Left renal pelvis (tissue), 4 donors: ENCODE data around the gene THAP10. TPM values are rescaled to one million over a fixed set of nuclear protein-coding genes. Genes with fewer than 3 reads are reported as not detected.

ENCODE experiments used
- DNase-seq, 4 donors: peaks; one replicate each; pipeline ENCODE4 v3.0.0-alpha.2; 2013; ENCODE audit warnings: low read depth in 4 of 4, low spot score in 3 of 4
- polyA plus RNA-seq, 4 donors: library from polyadenylated mRNA; unstranded; fragments of 120-200 nt; gene quantifications; one replicate each; pipeline ENCODE4 v1.2.1, GENCODE V29; 2013; ENCODE audit not compliant: insufficient read length in 4 of 4

Gene THAP10
- polyA plus RNA-seq, 4 donors, result 6.5 to 9.4 (median 7.1) TPM

DNA sequence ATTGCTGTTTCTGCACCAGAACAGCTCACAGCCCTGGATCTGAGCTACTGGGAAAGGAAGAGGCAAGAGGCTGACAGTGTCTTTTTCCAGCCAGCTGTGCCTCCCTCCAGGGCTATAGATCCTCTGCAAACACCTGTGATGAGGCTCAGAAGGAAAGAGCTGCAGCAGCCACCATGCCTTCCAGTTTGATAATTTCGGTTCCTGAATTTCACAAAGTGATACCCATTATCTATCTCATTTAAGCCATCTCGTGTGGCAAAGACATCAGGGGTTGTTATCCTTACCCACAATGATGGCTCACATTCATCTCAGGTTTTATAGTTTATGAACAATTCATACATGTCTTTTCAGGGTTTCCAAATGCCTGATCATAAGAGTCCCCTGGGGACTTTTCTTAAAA lies 36.5 kb downstream of the THAP10 start:
- DNase-seq, result no peak

DNA sequence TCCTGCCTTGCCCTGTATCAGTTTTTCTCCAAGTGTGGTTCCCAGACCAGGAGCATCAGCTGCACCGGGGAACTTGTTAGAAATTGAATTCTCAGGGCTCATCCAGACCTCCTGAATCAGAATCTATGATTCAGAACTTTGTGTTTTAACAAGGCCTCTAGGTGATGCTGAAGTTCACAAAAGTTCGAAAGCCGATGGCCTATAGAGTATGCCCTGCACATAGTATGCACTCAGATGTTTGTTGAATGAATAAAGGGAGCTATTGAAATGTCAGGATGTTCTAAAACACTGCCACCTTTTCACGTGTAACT lies 37.6 kb downstream of the THAP10 start:
- no peak for DNase-seq

DNA sequence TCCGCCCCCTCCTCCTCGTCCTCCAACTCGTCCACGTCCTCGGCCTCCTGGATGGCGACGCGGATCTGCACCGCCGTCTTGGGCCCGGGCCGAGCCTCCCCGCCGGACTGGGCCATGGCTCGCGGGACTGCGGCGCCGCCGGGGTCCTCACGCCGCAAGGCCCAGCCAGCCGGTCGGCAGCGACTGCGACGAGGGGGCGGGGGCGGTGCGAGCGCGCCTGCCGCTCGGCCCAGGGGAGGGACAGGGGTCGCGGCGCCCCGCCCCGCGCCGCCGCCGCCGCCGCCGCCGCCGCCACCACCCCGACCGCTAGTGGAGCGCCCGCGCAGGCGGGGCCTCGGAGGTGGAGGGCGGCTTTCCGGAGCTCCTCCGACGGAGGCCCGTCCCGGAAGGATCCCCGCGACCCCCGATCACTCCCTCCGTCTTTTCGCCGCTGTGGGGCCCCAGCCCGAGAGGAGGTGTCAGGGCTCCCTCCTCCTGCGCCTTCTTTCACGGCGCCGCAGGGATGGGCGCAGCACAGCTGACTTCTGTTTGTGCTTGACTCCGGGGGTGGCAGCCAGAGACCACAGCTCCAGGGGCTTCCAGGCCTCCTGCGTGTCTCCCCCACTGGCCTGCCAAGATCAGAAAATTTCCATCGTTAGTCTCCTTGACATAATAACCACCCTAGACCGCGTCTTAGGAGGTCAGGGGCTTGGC lies 38.1 kb downstream of the THAP10 start, which contains the start of gene LARP6:
Gene LARP6, minus strand, starts transcription at position 185 of the 693 bp plus-strand sequence. Its CDS starts 69 bp downstream, at position 116.
- DNase-seq, result no peak

DNA sequence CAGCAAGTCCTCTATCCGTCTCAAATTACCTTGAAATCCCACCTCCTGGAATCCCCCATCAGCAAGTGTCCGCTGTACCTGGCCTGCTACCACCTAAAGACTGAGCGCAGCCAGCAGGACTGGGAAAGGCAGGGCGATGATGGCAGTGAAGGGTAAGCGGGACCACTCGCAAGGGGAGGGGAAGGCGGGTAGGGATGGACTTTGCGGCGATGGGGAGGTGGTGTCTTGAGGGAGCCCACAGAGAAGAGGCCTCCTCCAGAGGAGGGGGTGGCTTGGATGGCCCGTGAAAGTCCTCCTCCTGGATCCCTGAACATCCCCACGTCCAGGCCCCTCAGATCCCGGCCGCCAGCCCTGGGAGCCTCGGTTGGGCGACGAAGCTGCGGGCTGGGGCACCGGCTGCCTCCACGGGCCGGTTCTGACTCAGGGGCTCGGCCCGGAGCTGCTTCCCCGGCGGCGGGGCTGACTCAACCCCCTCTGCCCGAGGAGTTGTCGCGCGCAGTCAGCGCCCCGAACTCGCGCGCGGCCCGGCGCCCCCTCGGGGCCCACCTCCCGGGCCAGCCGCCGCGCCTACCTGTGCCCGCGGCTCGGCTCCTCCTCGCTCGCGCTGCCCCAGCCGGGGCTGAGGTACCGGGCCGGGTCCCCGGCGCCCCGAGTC lies 38.8 kb downstream of the THAP10 start:
- DNase-seq, result peak in 2 of 4 donors; percentile 42 to 44

DNA sequence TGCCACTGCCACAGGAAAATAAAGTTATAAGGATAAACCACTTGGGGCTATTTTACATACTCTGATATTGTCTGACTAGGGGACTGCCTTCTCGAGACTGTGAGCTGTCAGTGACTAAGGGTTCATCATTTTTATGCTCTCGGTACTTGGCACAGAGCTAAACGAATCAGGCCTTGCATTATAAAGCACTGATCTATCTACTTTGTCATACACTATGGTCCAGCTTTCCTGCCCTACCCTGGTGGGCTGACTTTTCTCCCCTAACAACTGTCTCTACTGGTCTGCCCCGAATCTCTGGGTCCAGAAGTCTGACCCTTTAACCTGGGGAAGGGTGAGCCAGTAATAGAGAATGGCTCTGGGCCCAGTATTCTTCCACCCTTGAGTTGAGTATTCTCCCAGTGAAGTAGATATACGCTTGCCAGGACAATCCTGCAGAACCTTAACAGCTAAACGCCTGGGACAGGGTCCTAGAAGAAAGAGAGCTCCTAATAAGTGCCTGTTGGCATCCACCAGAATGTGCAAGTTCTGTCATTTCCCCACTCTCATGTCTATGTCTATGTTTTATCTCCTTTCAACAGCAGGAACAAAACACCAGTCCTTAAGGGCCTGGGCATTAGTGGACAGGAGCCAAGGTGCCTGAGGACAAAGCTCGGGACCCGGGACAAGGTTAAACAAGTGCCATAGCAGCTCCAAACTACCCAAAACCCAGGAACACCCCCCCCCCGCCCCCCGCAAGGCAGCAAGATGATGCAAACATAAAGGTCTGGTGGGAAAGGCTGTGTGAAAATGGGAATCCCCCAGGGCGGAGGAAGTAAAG lies 39.5 kb downstream of the THAP10 start:
- DNase-seq, result no peak

DNA sequence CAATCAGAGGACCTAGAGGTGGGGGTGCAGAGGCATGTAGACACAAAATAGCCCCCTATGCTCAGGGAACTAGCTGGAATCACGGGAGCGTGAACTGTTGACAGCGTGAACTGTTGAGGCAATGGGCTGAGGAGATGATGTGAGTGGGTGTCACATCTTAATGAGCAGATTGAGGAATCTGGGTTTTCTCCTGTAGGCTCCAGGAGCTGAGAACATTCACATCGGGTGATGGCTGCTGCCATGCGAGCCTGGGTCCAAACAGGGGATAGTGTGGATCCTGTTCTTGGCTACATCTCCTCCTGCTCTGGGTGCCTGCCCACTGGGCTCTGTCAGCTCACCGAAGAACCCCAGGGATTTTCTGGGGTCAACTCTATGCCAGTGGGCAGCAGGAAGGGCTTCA lies 40.3 kb downstream of the THAP10 start:
- no peak for DNase-seq

DNA sequence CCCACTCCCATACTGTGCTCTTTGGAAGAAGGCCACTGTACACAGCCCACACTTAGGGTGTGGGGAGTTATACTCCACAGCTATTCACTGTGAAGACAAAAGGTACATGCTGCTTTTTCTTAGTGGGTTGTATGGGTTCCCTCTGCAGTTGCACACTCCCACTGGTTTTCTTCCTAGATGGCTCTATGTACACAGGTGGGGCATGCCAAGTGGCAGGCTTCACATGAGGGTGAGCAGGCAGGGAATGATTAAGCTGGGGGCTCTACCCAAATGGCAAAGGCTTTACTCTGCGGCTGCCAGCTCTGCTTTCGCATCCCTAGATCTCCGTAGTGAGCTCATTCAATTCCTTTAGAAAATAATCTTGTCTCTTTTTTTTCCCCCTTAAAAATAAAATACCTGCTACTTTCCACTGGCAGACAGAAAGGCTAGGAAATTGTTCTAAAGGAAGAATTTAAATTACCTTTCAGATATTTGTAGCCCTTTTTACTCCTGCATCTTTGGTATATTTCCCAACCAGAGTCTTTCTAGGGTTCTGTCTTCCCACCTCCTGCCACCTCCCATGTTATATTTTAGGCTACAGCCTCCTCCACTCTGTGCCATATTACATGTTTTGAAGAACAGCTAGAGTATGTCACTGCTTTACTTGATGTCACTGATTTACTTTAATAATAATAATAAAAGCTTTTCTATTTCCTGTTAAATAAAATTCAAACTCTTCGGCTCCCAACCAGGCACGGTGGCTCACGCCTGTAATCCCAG lies 46.5 kb downstream of the THAP10 start:
- DNase-seq, result no peak

DNA sequence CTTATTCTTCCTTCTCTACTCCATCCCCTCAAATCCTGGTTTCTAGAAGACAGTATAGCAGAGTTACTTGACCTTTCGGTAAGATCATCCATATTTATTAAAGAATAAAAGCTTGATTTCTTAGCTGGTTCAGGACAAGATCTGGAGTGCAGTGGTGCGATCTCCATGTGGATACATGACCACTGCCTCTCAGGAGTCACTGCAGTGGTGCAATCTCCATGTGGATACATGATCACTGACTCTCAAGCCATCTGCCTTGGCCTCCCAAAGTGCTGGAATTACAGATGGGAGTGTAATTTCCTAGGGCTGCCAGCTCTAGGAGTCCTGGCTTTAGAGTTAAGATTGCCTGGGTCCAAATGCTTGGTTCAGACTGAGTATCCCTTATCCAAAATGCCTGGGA lies 54.8 kb downstream of the THAP10 start:
- DNase-seq, result no peak

DNA sequence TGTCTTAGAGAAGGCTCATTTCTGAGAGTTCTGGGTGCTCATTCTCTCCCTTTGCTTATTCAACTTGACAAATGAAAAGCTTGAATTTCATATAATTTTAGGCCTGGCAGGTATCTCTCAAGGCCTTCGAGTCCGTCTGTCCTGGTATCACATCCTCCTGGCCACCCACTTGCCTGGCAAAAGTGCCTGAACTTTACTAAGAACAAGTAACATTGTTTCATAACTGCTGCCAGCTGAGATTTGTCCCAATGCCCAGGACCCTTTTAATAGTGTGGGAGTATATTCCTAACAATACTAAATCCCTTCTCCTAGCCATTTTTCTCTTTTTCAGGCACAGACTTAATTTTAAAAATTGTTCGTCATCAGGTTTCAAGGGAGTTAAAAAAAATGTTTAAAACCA lies 56.4 kb downstream of the THAP10 start:
- DNase-seq, result no peak

DNA sequence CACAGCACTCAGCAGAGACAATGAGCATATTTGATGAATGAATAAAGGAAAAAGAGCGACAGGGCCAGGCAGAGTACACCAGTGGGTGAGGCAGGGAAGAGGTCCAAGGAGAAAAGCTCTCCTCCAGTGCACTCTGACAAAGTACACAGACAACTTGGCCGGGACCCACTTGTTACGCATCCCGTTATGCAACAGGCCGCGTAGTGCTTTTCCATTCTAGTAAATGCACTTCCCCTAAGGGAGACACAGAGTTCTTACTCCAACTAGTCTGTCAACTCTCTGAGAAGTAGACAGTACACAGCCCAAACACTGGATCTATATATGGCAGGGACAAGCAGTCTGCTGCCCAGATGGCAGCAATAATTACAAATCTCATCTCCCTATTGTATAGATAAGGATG lies 56.8 kb downstream of the THAP10 start:
- DNase-seq, result no peak

DNA sequence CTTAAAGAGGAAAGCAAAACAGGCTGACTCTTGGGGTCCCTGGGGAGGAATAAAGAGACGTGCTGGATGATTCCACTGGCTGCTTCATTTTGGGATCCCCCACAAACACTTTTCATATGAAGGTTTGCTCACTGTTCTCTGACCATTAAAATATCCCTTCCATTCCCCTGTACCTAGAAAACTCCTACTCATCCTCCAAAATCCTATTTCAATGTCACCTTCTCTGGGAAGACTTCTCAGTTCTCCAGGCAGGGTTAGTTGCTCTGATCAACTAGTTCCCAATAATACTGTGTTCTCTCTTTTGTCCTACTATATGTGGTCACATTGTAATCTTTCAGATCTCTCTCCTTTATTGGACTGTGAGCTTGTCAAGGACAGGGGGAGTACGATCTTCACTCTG lies 57.2 kb downstream of the THAP10 start:
- DNase-seq, result no peak

DNA sequence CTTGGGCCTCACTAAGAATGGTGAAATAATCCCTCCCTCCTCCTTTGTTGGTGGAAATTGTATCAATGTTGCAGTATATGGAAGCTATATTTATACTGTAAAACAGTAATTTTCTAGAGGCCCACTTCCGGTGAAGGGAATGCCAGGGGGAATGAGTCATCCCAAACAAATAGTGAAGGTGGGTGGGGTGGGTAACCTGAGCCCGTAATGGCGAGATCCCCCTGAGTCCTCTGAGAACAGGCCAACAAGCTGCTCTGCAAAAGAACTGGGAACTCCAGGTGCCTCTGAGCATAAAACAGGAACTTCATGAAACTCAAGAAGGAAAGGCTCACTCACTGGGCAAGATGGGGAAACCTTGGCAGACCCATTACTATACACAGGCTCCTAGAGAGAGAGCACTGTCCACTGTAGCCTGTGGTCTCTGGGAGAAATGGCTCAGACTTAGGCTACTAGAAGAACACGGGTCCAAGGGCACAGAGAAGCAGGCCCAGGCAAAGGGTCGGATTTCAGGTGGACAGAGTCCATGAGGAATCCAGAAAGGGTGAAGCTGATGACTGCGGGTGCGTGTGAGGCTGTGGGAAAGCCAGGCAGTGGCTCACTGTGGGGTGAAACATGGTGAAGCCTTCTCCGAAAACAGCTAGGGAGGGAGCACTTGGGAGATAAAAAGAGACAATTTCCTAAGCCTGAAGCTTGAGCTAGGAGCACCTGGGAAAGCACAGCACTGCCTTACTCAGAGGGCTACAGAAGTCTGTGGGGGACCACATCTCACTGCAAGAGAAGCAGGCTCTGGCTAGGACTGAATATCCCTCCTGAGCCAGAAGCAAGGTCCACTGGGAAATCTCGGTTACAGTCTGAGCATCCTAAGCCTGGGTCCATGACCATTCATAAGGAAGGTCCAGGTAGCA lies 58.1 kb downstream of the THAP10 start:
- no peak for DNase-seq

DNA sequence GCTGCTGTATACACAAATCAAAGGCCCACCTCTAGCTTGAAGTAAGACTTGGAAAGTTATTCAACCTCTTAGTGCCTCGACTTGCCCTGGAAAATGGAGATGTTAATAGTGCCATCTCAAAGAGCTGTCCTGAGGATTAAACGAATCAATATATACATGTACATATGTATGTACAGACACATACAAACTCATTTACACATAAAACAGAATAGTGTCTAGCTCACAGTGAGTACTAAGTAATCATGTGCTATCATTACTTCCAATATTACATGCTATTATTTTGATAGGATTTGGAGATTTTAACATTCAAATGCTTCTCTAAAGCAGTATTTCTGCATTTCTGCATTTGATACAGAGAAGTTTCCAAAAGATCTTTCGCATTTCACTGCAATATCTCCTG lies 58.8 kb downstream of the THAP10 start:
- no peak for DNase-seq

DNA sequence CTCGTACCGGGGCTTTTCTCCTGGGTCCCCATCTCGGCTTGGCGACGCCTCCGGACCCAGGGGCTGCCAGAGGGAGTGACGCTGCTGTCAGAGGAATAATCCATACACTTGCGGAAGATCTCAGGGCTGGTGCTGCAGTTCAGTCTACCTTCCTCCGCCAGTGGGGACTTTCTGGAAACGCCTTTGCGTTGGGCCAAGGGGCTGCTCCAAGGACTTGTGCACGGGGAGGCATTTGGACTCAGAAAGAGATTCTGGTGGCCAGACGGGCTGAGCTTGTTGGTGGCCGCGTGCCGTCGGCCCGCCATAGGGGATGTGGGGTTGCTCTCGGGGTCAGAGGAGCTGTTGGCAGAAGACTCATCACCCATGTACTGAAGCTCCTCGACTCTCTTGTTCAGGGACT lies 60.1 kb downstream of the THAP10 start:
- no peak for DNase-seq

Other genes starting within 250 kb of the THAP10 start
- 100 to 1,000 TPM in 2 of 4 donors, 10 to 100 TPM in 2; 85.9 to 117 (median 101) TPM for gene UACA, start 128.9 kb downstream of the THAP10 start, polyA plus RNA-seq
- gene LARP6, start 38.3 kb downstream of the THAP10 start, polyA plus RNA-seq, result 10 to 100 TPM; 14.6 to 24.6 (median 18.6) TPM
- 10 to 100 TPM; 15.4 to 23.1 (median 16.4) TPM for gene LRRC49, start 393 bp upstream of the THAP10 start, polyA plus RNA-seq
- gene THSD4, start 223.0 kb upstream of the THAP10 start, polyA plus RNA-seq, result 10 to 100 TPM; 27.2 to 96.3 (median 39.5) TPM